Spleen (tissue), 7 donors: ENCODE measurements around the gene SLC2A14.

Experiments used
- CTCF ChIP-seq, 11 experiments: fragments of 200-600 bp in 7 of 11; fragments of 450-650 bp in 4 of 11; sonication (generic) in 4 of 11; IDR thresholded peaks in 8 of 11; conservative IDR thresholded peaks in 3 of 11; 1 replicate in 7 of 11; 2 replicates in 4 of 11; pipeline versions ENCODE4 v1.4.0 to v1.8.0; 2016 to 2021; ENCODE audit warnings: antibody characterized with exemption in 11 of 11, inconsistent platforms in 4 of 11, mild to moderate bottlenecking in 1 of 11
- POLR2A ChIP-seq, 3 donors: fragments of 450-650 bp; IDR thresholded peaks; one replicate each; pipeline ENCODE4 v1.5.1; 2017; ENCODE audit warnings: antibody characterized with exemption in 3 of 3, mild to moderate bottlenecking in 1 of 3
- POLR2AphosphoS5 ChIP-seq, 3 donors: sonication (generic); formaldehyde crosslinking; IDR thresholded peaks; one replicate each; pipeline ENCODE4 v1.5.1; 2017; ENCODE audit warnings: antibody characterized with exemption in 3 of 3
- donor health status: DM: no; HTN: no; CAD: no; lungs with moderate emphysema.
- donor health status: DM: no; HTN: no; CAD: no.
- donor health status: DM: no; HTN: no; CAD: no.

- no peak for TF ChIP-seq POLR2A (IDR thresholded peaks at IDR 0.05)
- TF ChIP-seq CTCF (IDR thresholded peaks at IDR 0.05 in 8 of 11, conservative IDR thresholded peaks at IDR 0.05 in 3 of 11): no peak
- no peak for TF ChIP-seq POLR2AphosphoS5 (IDR thresholded peaks at IDR 0.05)
Observed at GRCh38 chr12:7856516-7856915, 16.2 kb downstream of the SLC2A14 start.
